ENCODE measurements around the gene TIAM2.

DNA sequence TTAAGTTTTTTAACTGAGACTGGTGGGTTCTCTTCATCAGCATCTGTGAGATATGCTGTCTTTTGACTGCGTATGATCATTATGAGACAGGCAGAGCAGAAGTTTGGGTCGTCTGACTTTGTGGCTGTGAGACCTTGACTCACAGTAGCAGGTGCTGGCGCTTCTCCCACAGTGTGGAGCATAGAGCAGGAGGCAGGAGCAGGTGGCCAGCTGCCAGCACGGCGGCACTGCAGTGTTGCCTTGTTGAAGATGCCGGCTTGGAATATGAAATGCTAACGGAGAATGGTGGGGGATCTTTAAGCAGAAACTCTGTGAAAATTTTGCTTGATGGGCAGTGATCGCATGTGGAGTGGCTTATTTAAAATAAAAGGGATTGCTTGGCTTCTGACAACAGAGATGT is 105.0 kb downstream of the TIAM2 start:
- TF ChIP-seq CTCF (conservative IDR thresholded peaks at IDR 0.05; ENCODE audit: low read depth, low read length) (no peak), EZH2 (IDR thresholded peaks at IDR 0.05; ENCODE audit: borderline replicate concordance, low read depth, low read length, poor library complexity, severe bottlenecking) (no peak)

All from A673 (cell line).